HEK293 (cell line): ENCODE data around the gene PEAK3.

ENCODE experiments used
- CTCF ChIA-PET: fragments of 350-600 bp; formaldehyde crosslinking; extraction: SDS; loops from one replicate; lab custom pipeline; 2021; ENCODE audit warnings: antibody characterized with exemption; lab: Yijun Ruan, JAX
- POLR2A ChIA-PET: fragments of 300-600 bp; formaldehyde crosslinking; extraction: SDS; loops from one replicate; lab custom pipeline; 2020; ENCODE audit warnings: antibody characterized with exemption, inconsistent platforms; lab: Yijun Ruan, JAX
- H3K27ac ChIP-seq: fragments of 200-500 bp; sonication (Bioruptor generic); 2 replicates; pipeline ENCODE4 v1.5.1; 2014; ENCODE audit warnings: low read depth, low read length, control low read depth, inconsistent platforms; ENCODE audit errors: extremely low read depth
- H3K36me3 ChIP-seq, 2 experiments: fragments of 200-500 bp in 1 of 2; sonication (Bioruptor generic) in 1 of 2; 1 replicate in 1 of 2; 2 replicates in 1 of 2; pipeline ENCODE4 v1.5.1; 2014 to 2017; ENCODE audit warnings: inconsistent platforms in 2 of 2, low read length in 2 of 2; ENCODE audit not compliant: control insufficient read depth in 2 of 2, insufficient read depth in 1 of 2
- H3K4me1 ChIP-seq: fragments of 200-500 bp; sonication (Bioruptor generic); 2 replicates; pipeline ENCODE4 v1.5.1; 2014; ENCODE audit warnings: mild to moderate bottlenecking, low read length, inconsistent platforms; ENCODE audit not compliant: control insufficient read depth, insufficient read depth
- H3K4me3 ChIP-seq: 2 replicates; pipeline ENCODE4 v1.5.1; 2011; ENCODE audit warnings: low read depth, mild to moderate bottlenecking, control low read depth, low read length, moderate library complexity
- H3K9me3 ChIP-seq: fragments of 200-500 bp; sonication (Bioruptor generic); 2 replicates; pipeline ENCODE4 v1.5.1; 2014; ENCODE audit warnings: low read depth, low read length, inconsistent platforms; ENCODE audit not compliant: control insufficient read depth, insufficient read depth
- EGR2 ChIP-seq: fragments of 450-650 bp; formaldehyde crosslinking; IDR thresholded peaks from 2 replicates; pipeline ENCODE4 v1.5.1; 2016; ENCODE audit warnings: low read depth, missing biosample characterization, missing genetic modification characterization
- FEZF1 ChIP-seq: fragments of 450-650 bp; formaldehyde crosslinking; IDR thresholded peaks from 2 replicates; pipeline ENCODE4 v1.5.1; 2016; ENCODE audit warnings: missing biosample characterization, missing genetic modification characterization
- HOXA7 ChIP-seq: sonication (generic); formaldehyde crosslinking; IDR thresholded peaks from 2 replicates; pipeline ENCODE4 v1.8.1; 2022; ENCODE audit warnings: missing genetic modification reagents, borderline replicate concordance
- HOXD13 ChIP-seq: sonication (generic); formaldehyde crosslinking; IDR thresholded peaks from 2 replicates; pipeline ENCODE4 v1.8.0; 2022; ENCODE audit warnings: missing genetic modification reagents, borderline replicate concordance
- OVOL3 ChIP-seq: fragments of 450-650 bp; formaldehyde crosslinking; IDR thresholded peaks from 2 replicates; pipeline ENCODE4 v1.5.1; 2016; ENCODE audit warnings: missing biosample characterization, missing genetic modification characterization
- SP7 ChIP-seq: fragments of 450-650 bp; formaldehyde crosslinking; IDR thresholded peaks from 2 replicates; pipeline ENCODE4 v1.5.1; 2016; ENCODE audit warnings: missing biosample characterization, missing genetic modification characterization
- ZEB2 ChIP-seq: fragments of 450-650 bp; formaldehyde crosslinking; IDR thresholded peaks from 2 replicates; pipeline ENCODE4 v1.5.1; 2016; ENCODE audit warnings: missing biosample characterization, missing genetic modification characterization
- ZFHX2 ChIP-seq: fragments of 450-650 bp; formaldehyde crosslinking; conservative IDR thresholded peaks from 2 replicates; pipeline ENCODE4 v1.5.1; 2016; ENCODE audit warnings: missing biosample characterization, missing genetic modification characterization
- ZFP37 ChIP-seq: fragments of 450-650 bp; formaldehyde crosslinking; IDR thresholded peaks from 2 replicates; pipeline ENCODE4 v1.5.1; 2016; ENCODE audit warnings: missing biosample characterization, missing genetic modification characterization
- ZNF140 ChIP-seq: fragments of 450-650 bp; formaldehyde crosslinking; IDR thresholded peaks from 2 replicates; pipeline ENCODE4 v1.5.1; 2016; ENCODE audit warnings: missing biosample characterization, missing genetic modification characterization
- ZNF175 ChIP-seq: fragments of 450-650 bp; formaldehyde crosslinking; IDR thresholded peaks from 2 replicates; pipeline ENCODE4 v1.5.1; 2016; ENCODE audit warnings: missing biosample characterization, missing genetic modification characterization
- ZNF221 ChIP-seq: fragments of 450-650 bp; formaldehyde crosslinking; IDR thresholded peaks from 2 replicates; pipeline ENCODE4 v1.5.1; 2017; ENCODE audit warnings: missing biosample characterization, missing genetic modification characterization, borderline replicate concordance
- ZNF426 ChIP-seq: fragments of 450-650 bp; formaldehyde crosslinking; IDR thresholded peaks from 2 replicates; pipeline ENCODE4 v1.5.1; 2017; ENCODE audit warnings: missing biosample characterization, missing genetic modification characterization, mild to moderate bottlenecking, inconsistent platforms, moderate library complexity
- ZNF473 ChIP-seq: fragments of 450-650 bp; formaldehyde crosslinking; IDR thresholded peaks from 2 replicates; pipeline ENCODE4 v1.5.1; 2017; ENCODE audit warnings: missing biosample characterization, missing genetic modification characterization
- ZNF596 ChIP-seq: fragments of 450-650 bp; IDR thresholded peaks from 2 replicates; pipeline ENCODE4 v1.5.0; 2018; ENCODE audit warnings: missing biosample characterization, mild to moderate bottlenecking, missing genetic modification characterization, moderate library complexity
- ZNF621 ChIP-seq: fragments of 450-650 bp; formaldehyde crosslinking; IDR thresholded peaks from 2 replicates; pipeline ENCODE4 v1.5.1; 2017; ENCODE audit warnings: missing biosample characterization, missing genetic modification characterization
- ZNF654 ChIP-seq: fragments of 450-650 bp; formaldehyde crosslinking; IDR thresholded peaks from 2 replicates; pipeline ENCODE4 v1.5.1; 2016; ENCODE audit warnings: low read depth, missing biosample characterization, missing genetic modification characterization
- ZNF658 ChIP-seq: fragments of 450-650 bp; formaldehyde crosslinking; IDR thresholded peaks from 2 replicates; pipeline ENCODE4; 2016; ENCODE audit warnings: missing biosample characterization, missing genetic modification characterization
- ZNF747 ChIP-seq: fragments of 450-650 bp; formaldehyde crosslinking; IDR thresholded peaks from 2 replicates; pipeline ENCODE4 v1.5.1; 2016; ENCODE audit warnings: missing biosample characterization, missing genetic modification characterization
- ZNF76 ChIP-seq: fragments of 450-650 bp; formaldehyde crosslinking; IDR thresholded peaks from 2 replicates; pipeline ENCODE4; 2016; ENCODE audit warnings: low read depth, missing biosample characterization, missing genetic modification characterization, borderline replicate concordance
- ZNF776 ChIP-seq: fragments of 450-650 bp; formaldehyde crosslinking; IDR thresholded peaks from 2 replicates; pipeline ENCODE4 v1.5.0; 2017; ENCODE audit warnings: missing biosample characterization, missing genetic modification characterization, borderline replicate concordance
- ZNF777 ChIP-seq: fragments of 450-650 bp; formaldehyde crosslinking; IDR thresholded peaks from 2 replicates; pipeline ENCODE4 v1.5.1; 2017; ENCODE audit warnings: missing biosample characterization, missing genetic modification characterization, borderline replicate concordance
- TF ChIP-seq, protein P1 (sequence below): fragments of 450-650 bp; formaldehyde crosslinking; IDR thresholded peaks from 2 replicates; pipeline ENCODE4 v1.5.1; 2016; ENCODE audit warnings: missing biosample characterization, missing genetic modification characterization
- TF ChIP-seq, protein P2 (sequence below): fragments of 450-650 bp; formaldehyde crosslinking; IDR thresholded peaks from 2 replicates; pipeline ENCODE4 v1.5.1; 2016; ENCODE audit warnings: missing biosample characterization, missing genetic modification characterization
- TF ChIP-seq, protein P3 (sequence below): fragments of 450-650 bp; formaldehyde crosslinking; IDR thresholded peaks from 2 replicates; pipeline ENCODE4 v1.5.1; 2016; ENCODE audit warnings: missing biosample characterization, missing genetic modification characterization
- TF ChIP-seq, protein P4 (sequence below): fragments of 450-650 bp; formaldehyde crosslinking; IDR thresholded peaks from 2 replicates; pipeline ENCODE4 v1.5.1; 2016; ENCODE audit warnings: missing biosample characterization, missing genetic modification characterization, borderline replicate concordance

The PEAK3 gene

DNA sequence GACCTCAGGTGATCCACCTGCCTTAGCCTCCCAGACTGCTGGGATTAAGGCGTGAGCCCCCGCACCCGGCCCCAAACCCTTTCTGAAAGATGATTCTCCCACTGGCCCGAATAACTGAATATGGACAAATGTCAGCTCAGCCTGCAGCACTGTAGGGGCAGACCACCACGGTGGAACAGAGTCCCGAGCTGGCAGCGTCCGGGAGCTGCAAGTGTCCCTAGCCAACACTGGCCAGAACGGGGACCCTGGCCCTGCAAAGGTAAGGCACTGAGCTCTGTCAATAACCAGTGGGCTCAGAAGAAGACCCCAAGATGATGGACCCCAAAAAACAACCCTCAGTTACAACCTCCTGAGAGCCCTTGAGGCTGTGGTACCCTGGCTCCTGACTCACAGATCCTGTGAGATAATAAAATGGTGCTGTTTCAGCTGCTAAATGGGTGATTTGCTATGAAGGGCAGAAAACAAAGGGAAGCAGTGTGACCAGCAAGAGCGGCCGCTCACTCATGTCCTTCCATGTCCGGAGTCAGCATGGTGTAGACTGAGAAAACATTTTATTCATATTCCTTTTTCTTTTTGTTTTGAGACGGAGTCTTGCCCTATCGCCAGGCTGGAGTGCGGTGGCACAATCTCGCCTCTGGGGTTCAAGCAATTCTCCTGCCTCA, 44.9 kb upstream of the PEAK3 start:
- H3K4me3 ChIP-seq: no peak overlapping the region
- H3K36me3 ChIP-seq: peaks cover 11 to 34% of the 10 kb centered on the region in 2 experiments; a peak in 2 of 3 replicates
- TF ChIP-seq ZNF426 (no peak), ZEB2 (no peak), ZNF76 (tag by site-specific recombination) (no peak), ZNF473 (tag by site-specific recombination) (no peak), FEZF1 (tag by site-specific recombination) (no peak), ZNF747 (tag by site-specific recombination) (no peak), ZNF654 (tag by site-specific recombination) (no peak), HOXD13 (CRISPR knock-in tag) (no peak), ZNF776 (tag by site-specific recombination) (no peak), ZFP37 (tag by site-specific recombination) (no peak), HOXA7 (CRISPR knock-in tag) (no peak), ZNF596 (tag by site-specific recombination) (no peak), ZNF621 (tag by site-specific recombination) (no peak), ZNF140 (tag by site-specific recombination) (no peak), ZNF777 (no peak), OVOL3 (tag by site-specific recombination) (no peak), ZNF175 (no peak), SP7 (tag by site-specific recombination) (no peak)
- TF ChIP-seq, protein P1, sequence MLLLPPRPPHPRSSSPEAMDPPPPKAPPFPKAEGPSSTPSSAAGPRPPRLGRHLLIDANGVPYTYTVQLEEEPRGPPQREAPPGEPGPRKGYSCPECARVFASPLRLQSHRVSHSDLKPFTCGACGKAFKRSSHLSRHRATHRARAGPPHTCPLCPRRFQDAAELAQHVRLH (tag by site-specific recombination): no peak
- TF ChIP-seq, protein P2, sequence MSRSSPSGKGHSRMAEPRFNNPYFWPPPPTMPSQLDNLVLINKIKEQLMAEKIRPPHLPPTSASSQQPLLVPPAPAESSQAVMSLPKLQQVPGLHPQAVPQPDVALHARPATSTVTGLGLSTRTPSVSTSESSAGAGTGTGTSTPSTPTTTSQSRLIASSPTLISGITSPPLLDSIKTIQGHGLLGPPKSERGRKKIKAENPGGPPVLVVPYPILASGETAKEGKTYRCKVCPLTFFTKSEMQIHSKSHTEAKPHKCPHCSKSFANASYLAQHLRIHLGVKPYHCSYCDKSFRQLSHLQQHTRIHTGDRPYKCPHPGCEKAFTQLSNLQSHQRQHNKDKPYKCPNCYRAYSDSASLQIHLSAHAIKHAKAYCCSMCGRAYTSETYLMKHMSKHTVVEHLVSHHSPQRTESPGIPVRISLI (tag by site-specific recombination): no peak
- CTCF ChIA-PET: interaction anchor here (0.5 to 0.7 kb wide), 4 partner anchors 65 to 1162 kb away, joined by 3 to 4 read pairs (median 4); partner anchors contain the start of gene GADD45B
- H3K4me1 ChIP-seq: peaks cover 13% of the 10 kb centered on the region
- H3K27ac ChIP-seq: no peak overlapping the region
- no peaks in the 10 kb centered on the region for H3K9me3 ChIP-seq
- POLR2A ChIA-PET: interaction anchor here (1.7 to 2.0 kb wide), 2 partner anchors 10 to 149 kb away, joined by 5 read pairs; partner anchors contain the start of gene GADD45B

DNA sequence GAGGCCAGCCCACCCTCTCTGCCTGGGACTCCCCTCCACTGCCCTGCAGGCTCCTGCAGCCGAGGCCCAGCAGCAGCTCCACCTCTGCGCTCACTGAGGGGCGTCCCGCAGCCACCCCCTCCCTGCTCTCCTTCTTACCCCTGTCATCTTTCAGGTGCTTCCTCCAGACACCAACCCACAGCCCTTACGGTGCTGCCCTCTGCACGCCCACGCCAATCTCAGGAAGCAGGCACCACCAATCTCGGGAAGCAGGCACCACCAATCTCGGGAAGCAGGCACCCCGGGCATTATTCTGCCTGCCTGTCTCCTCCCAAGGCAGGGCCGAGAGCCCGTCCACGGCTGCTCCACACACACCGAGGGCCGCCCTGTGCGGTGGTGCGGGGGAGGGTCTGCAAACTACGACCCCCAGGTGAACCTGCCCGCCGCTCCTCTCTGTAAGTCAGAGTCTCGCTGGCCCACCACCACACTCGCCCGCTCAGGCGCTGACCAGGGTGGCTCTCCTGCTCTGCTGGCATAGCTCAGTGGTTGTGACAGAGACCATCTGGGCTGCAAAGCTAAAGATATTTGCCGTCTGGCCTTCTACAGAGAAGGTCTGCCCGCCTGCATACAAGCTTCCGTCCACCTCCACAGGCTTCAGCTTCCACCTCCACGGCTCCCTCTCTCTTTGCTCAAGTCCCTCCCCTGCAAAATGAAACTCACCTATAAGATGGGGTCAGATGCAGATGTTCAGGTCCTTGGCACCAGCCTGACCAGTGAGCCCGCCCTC, 43.5 kb upstream of the PEAK3 start:
- H3K36me3 ChIP-seq: peaks cover 11 to 34% of the 10 kb centered on the region in 2 experiments; a peak in 2 of 3 replicates
- no peak overlapping the region for H3K27ac ChIP-seq
- H3K4me3 ChIP-seq: no peak overlapping the region
- ChIA-PET CTCF (interaction anchor here (0.6 to 0.7 kb wide), 3 partner anchors 457 to 1250 kb away, joined by 3 read pairs; no protein-coding TSS in a partner anchor), POLR2A (interaction anchor here (2.0 kb wide), 1 partner anchor 9 kb away, joined by 5 read pairs; no protein-coding TSS in a partner anchor)
- peaks cover 3% of the 10 kb centered on the region for H3K4me1 ChIP-seq
- H3K9me3 ChIP-seq: no peaks in the 10 kb centered on the region
- TF ChIP-seq, protein P3, sequence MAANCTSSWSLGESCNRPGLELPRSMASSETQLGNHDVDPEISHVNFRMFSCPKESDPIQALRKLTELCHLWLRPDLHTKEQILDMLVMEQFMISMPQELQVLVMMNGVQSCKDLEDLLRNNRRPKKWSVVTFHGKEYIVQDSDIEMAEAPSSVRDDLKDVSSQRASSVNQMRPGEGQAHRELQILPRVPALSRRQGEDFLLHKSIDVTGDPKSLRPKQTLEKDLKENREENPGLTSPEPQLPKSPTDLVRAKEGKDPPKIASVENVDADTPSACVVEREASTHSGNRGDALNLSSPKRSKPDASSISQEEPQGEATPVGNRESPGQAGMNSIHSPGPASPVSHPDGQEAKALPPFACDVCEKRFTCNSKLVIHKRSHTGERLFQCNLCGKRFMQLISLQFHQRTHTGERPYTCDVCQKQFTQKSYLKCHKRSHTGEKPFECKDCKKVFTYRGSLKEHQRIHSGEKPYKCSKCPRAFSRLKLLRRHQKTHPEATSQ: no peak
- TF ChIP-seq, protein P4, sequence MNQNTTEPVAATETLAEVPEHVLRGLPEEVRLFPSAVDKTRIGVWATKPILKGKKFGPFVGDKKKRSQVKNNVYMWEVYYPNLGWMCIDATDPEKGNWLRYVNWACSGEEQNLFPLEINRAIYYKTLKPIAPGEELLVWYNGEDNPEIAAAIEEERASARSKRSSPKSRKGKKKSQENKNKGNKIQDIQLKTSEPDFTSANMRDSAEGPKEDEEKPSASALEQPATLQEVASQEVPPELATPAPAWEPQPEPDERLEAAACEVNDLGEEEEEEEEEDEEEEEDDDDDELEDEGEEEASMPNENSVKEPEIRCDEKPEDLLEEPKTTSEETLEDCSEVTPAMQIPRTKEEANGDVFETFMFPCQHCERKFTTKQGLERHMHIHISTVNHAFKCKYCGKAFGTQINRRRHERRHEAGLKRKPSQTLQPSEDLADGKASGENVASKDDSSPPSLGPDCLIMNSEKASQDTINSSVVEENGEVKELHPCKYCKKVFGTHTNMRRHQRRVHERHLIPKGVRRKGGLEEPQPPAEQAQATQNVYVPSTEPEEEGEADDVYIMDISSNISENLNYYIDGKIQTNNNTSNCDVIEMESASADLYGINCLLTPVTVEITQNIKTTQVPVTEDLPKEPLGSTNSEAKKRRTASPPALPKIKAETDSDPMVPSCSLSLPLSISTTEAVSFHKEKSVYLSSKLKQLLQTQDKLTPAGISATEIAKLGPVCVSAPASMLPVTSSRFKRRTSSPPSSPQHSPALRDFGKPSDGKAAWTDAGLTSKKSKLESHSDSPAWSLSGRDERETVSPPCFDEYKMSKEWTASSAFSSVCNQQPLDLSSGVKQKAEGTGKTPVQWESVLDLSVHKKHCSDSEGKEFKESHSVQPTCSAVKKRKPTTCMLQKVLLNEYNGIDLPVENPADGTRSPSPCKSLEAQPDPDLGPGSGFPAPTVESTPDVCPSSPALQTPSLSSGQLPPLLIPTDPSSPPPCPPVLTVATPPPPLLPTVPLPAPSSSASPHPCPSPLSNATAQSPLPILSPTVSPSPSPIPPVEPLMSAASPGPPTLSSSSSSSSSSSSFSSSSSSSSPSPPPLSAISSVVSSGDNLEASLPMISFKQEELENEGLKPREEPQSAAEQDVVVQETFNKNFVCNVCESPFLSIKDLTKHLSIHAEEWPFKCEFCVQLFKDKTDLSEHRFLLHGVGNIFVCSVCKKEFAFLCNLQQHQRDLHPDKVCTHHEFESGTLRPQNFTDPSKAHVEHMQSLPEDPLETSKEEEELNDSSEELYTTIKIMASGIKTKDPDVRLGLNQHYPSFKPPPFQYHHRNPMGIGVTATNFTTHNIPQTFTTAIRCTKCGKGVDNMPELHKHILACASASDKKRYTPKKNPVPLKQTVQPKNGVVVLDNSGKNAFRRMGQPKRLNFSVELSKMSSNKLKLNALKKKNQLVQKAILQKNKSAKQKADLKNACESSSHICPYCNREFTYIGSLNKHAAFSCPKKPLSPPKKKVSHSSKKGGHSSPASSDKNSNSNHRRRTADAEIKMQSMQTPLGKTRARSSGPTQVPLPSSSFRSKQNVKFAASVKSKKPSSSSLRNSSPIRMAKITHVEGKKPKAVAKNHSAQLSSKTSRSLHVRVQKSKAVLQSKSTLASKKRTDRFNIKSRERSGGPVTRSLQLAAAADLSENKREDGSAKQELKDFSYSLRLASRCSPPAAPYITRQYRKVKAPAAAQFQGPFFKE: no peak
- TF ChIP-seq ZNF658 (tag by site-specific recombination) (no peak), ZFHX2 (tag by site-specific recombination) (peak; percentile 64), ZNF221 (tag by site-specific recombination) (no peak), EGR2 (tag by site-specific recombination) (peak; percentile 80)
